HS-27A (cell line): ENCODE data around the gene FUCA2.
"Not testable (repeated sequence)": the region's sequence is repeated elsewhere in the genome, so short reads cannot be mapped to it uniquely, and the experiment has no call there.

Experiments used
- DNase-seq: peaks from one replicate; pipeline ENCODE4 v3.0.0-alpha.2; 2012; ENCODE audit warnings: low read depth, missing footprints

Gene FUCA2

DNA sequence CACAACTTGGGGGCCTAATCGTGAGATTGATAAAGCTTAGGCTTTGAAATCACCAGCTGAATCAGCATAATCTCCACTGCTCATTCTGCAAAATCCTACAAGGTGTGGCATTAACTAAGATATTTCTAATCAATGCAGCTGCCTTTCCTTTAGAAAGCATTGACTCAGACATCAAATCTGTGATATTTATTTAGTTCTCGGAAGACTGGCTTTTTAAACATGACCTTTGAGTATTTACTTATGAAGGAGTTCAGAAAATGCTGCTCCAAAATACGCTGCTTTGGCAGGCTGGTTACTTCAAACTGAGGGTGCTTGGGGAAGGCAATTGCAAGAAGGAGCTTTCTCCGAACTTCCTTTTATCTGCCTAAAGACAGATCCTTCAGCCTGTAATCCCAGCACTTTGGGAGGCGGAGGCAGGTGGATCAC, 23.7 kb upstream of the FUCA2 start:
- DNase-seq: no peak

DNA sequence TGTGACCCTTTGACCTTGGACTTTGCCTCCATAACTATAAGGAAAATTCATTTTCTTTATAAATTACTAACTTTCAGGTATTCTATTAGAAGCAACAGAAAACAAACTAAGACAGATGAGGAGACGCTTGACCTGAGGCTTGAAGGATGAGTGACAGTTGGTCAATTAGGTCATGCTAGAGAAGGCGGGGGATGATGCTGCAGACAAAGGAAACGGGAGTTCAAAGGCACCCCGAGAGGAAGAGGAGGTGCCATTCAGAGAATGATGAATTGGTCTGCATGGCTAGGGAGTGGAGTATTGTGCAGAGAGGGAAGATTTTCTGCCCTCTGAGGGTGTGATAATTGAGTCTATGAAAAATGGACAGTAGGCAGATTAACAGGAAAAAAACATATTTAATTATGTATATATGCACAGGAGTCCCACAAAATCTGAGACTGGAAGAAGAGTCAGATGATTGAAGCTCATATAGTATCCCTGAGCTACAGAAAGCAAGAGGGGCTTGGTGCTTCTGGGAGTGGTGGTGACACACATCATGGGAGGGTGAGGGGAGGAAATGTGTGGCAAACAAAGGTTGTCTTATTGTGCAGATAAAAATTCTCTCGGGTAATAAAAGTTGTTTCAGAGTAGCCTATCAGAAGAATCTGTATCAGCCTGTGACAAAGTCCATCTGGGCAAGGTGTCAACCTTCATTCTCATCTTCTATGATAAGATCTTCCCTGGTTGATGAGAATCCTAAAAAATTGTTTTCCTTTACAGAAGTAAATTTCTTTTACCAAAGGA, 20.4 kb upstream of the FUCA2 start:
- no peak for DNase-seq

DNA sequence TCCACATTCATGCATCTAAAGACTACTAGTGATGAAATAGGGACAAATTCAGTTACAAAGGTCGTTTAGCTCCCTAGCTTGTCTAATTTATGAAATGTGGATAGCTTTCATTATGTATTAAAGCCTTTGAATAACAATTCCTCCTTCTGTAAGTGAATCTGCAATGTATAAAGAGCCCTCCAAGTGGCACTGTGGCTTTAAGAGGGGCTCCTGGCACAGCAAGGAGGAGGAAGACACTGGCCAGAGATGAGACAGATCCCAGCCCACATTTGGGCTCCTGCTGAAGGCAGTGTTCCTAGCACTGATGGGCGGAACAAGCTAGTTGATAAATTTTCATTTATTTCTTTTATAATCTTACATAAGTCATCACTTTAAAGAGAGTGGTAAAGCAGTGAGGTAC, 17.6 kb upstream of the FUCA2 start:
- no peak for DNase-seq

DNA sequence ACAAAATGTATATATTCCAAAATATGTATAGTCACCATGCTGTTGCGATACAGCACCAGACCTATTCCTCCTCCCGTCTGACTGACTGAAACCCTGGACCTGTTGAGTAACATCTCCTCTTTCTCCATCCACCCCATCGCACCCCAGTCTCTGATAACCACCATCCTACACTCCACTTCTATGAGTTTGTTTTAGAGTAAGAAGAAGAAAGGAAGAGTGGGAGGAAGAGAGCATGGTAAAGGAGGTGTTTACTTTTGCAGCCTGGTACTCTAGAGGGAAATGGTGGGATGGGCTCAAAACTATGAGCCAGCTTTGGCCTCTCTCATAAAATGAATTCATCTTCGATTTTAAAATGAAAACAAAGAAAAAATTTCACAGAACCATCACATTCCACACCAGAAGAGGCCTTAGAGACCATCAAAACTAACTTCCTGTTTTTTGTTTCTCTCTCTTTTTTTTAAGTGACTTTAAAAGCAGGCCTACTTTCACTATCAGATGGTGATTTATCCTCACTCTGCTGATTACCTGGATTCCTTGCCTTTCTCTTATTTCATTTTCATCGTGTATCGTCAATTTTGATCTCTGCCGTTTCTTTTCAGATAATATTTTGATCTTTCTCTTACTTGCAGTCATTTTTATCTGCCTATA, 16.8 kb upstream of the FUCA2 start:
- no peak for DNase-seq

DNA sequence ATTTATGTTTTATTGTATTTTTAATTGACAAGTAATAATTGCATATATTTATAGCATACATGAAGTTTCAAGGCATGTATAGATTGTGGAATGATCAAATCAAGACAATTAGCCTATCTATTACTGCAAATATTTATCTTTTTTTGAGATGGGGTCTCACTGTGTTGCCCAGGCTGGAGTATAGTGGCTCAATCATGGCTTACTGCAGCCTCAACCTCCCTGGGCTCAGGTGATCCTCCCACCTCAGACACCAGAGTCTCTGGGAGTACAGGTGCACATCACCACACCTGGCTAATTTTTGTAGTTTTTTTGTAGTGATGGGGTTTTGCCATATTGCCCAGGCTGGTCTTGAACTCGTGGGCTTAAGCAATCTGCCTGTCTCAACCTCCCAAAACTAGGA, 16.2 kb upstream of the FUCA2 start:
- DNase-seq: no peak

DNA sequence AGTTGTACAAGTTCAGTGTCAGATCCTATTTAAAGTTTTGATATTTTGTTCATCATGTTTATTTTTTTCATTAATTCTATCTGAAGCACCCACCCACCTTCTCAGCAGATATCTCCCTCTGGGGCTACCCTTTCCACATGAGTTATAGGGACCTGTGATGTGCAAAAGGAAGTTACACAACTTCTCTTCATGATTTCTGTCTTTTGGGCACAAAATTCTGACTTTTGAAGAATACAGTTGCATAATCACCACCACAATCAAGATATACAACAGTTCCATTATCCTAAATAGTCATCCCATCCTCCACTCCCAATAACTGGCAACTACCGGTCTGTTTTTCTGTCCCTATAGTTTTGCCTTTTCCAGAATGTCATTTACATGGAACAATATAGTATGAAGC, 13.8 kb upstream of the FUCA2 start:
- DNase-seq: no peak

DNA sequence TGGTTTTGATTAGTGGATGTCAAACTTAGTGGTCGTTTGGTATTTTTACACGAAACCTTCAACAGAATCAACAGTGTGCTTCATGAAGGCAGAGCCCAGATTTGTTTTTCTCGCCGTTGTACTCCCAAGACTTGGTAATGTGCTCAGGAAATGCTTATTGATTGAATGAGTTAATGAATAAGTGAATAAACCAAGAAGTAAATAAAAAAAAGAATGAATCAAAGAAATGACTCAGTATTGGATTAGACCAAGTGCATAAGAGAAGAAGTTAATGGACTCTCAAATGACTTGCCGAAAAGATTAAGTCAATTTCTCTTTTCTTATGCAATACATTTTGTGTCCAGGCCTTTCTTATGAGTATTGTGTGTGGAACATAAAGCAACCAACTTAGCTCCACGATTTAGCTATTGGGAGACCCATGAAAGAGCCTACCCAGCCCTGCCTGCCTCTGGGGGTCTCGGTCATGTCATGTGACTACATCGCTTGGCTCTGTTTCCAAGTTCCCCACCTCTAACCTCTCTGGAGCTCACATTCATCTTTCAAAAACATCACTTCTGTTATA, 10.6 kb upstream of the FUCA2 start:
- DNase-seq: no peak

DNA sequence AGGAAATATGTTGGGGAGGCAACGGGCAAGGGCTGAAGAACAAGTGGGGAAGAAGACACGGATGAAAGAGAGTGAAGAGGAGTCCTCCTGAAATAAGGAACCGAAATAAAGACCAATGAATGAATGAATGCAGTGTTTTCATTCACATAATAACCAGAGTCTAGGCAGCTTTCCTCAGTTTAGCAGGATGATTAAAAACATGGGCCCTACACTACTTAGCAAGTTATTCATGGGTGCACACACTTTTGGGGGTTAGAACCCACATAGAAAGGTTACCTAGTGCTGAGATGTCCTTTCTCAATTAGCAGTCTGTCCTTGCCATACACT, 5.9 kb upstream of the FUCA2 start:
- DNase-seq: no peak

DNA sequence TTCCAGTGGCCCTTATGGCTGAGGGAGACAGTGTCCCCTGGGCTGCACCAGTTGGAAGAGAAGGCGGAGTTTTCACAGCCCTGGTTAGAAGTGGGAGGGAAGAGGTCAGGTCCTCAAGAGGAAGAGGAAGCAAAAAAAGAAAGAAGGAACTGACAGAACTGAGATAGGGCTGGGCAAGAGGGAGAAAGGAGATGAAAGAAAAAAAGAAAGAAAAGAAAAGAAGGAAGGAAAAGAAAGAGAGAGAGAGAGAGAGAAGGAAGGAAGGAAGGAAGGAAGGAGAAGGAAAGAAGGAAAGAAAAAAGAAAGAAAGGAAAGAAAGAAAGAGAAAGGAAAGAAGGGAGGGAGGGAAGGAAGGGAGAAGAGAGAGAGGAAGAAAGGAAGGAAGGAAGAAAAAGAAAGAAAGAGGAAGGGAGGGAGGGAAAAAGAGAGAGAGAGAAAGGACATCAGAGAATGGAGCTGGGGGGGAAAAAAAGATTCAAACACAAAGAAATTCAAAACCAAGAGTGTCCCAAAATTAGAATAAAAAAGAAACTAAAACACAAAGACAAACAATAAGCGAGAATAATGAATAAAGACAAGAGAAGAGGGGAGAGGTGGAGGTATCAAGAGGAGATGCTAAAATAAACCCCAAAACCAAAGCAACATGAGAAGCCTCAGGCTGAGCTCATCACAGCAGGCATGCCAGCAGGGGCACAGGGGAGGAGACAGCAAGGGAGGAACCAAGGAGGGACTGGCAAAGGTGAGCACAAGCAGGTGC, 5.3 kb upstream of the FUCA2 start:
- DNase-seq: no peak

DNA sequence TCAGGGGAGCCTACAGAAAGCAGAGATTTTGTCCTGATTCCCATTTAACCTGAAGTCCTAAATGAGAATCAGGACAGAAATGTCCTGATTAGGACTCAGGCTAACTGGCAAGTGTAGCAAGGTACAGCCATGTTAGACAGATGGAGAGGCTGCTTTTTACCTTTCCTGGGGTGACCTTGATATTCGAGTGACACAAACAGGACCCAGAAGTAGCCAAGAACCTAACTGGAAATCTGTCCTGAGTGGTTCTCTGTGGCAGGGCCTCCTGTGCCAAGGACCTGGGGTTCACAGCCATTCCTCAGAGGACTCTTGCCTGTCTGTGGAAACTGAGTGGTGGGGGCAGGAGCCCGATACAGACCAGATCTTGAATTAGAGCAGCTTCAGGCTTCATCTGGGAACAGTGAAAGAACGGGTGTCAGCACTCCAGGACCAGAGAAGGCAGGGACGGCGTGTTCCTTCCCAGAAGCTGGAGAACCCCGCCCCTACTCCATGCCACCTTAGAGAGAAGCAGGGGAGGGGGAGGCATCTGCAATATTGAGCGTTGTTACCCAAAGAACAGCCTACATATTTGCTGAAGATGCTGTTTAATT, 4.3 kb upstream of the FUCA2 start:
- no peak for DNase-seq

DNA sequence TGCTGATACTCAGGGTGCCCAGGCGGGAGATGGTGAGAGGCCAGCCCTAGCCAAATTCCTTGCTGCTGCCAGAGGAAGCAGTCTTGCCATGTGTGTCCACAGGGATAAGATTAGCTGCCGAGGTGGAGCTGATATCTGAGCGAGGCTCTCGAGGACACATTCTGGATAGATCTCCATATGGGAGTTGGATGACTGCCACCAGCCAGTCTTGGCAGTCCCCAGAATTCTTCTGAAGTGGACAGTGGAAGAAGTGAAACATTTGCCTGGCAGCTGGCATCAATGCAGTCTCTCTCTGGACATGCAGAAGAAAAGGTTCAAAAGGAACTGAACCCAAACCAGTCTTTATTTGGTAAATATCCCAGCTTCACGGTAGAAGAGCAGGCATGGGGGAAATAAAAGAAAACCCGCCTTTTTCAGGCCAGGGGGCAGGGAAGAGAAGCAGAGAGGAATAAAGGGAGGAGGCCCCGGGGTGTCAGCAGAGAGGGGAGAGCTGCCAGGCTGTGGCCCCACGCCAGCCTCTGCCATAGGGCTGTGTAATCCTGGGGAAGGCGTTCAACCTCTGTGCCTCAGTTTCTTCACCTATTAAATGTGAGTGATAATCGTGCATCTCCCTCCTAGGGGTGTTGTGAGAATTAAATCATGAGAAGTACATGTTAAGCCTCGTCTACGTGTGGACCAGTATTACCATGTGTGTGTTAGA, 3.7 kb upstream of the FUCA2 start:
- DNase-seq: no peak

DNA sequence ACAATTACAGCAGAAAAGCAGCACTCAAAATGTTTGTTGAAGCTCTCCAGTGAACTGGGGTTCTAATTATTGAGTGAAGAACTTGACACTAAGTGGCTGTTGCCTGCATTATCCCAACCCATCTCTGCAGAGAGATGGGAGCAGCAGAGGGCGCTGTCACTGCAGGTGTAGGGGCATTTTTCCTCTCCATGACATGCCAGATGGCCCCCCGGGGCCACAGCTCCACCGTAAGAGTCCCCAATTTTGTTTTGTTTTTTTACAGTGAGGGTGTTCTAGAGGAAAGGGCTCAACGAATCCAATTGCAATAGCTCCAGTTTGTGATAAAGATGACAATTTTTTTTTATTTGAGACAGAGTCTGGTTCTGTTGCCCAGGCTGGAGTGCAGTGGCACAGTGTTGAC, 1.9 kb upstream of the FUCA2 start:
- DNase-seq: no peak

DNA sequence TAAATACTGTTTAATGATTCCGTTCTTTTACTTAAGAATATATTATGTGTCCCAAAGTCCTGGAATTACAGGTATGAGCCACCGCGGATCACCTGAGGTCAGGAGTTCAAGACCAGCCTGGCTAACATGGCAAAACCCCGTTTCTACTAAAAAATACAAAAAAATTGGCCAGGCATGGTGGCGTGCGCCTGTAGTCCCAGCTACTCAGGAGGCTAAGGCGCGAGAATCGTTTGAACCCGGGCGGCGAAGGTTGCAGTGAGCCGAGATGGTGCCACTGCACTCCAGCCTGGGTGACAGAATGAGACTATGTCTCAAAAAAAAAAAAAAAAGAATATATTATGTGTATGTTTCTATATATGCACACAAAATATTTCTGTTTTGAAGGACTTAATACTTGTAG, 1.2 kb downstream of the FUCA2 start:
- DNase-seq: not testable (repeated sequence)

DNA sequence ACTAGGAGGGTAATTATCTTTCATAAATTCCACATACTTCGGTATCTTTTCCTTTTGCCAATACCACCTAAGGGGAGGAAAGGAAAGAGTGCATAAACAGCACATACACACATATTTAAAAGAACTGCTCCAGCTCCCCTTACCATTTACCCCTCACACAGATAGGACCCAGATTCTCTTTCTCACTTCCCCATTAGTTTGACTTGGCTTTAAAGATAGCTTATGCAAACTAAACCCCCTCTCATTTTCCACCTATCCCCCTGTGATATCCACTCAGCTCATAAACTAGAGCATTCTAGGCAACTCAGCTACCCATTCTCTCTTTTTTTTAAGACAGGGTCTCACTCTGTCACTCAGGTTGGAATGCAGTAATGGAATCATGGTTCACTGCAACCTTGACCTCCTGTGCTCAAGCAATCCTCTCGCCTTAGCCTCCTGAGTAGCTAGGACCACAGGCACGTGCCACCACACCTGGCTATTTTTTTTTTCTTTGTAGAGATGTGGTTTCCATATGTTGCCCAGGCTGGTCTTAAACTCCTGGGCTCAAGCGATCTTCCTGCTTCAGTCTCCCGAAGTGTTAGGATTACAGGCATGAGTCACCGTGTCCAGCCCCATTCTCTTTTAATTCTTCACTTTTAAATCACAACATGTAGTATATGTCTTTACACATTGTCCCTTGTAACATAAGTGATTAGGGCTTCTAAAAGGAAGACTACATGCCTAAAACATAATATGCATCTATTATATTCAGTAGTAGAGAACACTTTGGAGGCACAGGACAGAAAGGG, 4.0 kb downstream of the FUCA2 start:
- DNase-seq: no peak

DNA sequence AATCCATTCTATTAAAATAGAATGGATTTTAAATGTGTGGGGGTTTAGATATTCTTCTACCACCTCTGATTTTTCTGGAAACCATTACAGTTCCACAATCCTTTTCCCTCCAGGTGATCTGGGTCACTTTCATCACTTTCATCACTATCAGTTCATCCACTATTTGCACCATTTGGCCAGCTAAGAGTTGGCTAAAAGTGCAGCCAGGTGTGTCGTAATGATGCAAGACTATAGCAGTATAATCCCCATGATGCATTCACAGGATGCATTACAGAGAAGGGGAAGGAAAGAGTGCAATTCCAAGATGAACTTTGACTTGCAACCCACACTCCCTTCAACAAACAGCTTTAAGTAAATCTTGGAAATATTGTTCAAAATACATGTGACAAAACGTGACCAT, 4.9 kb downstream of the FUCA2 start:
- no peak for DNase-seq

DNA sequence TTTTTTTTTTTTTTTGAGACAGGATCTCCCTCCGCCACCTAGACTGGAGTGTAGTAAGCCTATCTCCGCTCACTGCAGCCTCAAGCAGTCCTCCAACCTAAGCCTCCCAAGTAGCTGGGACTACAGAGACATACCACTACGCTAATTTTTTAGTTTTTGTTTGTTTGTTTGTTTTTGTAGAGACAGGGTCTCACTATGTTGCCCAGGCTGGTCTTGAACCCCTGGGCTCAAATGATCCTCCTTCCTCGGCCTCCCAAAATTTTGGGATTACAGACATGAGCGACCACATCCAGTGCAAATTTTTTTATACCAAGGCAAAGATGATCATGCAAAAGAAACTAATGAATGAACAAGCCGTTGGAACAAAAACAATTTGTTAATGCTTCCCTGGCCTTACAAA, 5.3 kb downstream of the FUCA2 start:
- no peak for DNase-seq

DNA sequence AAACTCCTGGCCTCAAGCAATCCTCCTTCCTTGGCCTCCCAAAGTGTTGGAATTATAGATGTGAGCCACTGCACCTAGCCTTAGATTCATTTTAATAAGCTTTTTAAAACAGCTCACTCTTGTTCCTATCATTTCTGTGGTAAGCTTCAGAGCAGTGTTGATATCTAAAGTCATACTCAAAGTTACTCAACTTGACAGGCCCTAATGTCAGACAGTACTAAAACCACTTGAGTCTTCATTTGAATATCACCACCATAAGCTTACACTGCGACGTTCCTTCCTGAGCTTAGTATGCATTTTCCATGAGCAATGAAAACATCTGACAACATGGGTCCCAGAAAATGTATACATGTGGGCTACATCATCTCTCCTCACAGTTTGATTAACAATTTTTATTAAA, 6.0 kb downstream of the FUCA2 start:
- no peak for DNase-seq

DNA sequence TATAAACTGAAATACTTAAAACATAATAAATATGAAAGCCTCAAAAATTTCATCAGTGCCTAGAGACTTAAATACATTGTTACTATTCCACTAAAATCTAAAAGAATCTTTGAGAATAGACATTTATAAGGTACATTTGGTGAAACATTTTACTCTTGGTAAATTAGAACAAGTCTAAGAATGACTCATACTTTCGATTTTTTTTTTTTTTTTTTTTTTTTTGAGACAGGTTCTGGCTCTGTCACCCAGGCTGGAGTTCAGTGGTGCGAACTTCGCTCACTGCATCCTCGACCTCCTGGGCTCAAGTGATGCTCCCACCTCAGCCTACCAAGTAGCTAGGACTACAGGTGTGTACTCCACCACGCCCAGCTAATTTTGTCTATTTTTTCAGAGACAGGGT, 6.4 kb downstream of the FUCA2 start:
- DNase-seq: no peak

DNA sequence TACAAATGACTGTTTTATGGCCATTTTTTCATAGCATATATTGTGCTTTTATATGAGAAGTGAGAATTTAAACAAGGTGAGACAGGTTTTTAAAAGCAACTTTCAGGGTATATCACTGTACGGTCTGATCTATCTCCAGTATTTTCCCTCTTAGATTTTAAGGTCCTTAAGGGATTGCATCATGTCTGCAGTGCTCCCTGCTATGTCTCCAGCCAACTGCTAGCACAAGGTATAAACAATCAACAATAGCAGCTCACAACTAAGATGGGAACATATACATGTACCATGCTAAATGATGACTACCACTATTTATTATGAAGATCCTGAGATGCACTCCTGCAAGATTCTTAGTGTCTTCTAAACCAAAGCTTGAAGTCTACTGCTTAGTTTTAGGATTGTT, 7.2 kb downstream of the FUCA2 start:
- DNase-seq: no peak

DNA sequence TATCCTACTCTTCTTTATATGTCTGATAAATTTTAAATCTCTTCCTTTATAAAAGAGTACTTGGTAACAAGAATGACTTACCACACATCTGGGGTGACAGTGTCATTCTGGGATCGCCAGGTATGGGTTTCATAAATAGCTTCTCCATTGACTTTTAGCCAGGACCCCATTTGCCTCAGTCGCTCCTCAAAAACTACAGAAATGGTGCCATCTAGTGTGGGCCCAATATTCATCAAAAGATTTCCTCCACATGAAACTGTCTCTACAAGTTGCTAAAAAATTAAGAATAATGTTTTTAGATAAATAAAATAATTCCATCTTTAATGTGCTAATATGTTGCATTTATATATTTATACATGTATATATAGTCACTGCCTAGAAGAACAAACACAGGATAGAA, 9.7 kb downstream of the FUCA2 start:
- no peak for DNase-seq

DNA sequence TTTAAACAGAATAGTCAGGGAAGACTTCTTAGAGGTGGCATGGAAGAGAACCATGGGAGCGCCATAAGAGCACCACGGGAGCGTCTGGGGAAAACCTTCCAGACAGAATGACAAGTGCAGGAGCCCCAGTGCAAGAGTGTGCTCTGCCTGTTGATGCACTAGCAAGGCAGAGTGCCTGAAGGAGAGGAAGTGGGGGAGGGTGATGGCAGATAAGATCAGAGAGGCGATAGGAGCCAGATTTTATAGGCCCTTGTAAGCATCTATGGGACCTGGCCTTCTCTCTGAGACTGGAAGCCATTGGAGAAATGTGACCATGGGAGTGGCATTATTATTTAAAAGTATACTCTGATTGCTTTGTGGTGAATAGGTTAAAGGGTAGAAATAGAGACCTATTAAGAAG, 13.1 kb downstream of the FUCA2 start:
- DNase-seq: no peak
